ENCODE measurements around the gene GSX2. TPM values are rescaled to one million over a fixed set of nuclear protein-coding genes. Genes with fewer than 3 reads are reported as not detected.
A peak's percentile ranks its signal among the peaks of the same experiment; 100 is the strongest.
"Not testable (repeated sequence)": the region's sequence is repeated elsewhere in the genome, so short reads cannot be mapped to it uniquely, and the experiment has no call there.

GSX2 gene
- total RNA-seq, 1 donor from 2014 or later: not detected

GRCh38 chr4:54099287-54099747 is 646 bp upstream of the GSX2 start:
- no peak for ATAC-seq
- intact Hi-C loops (cut with DNase I): no loop called here
- DNase-seq (ENCODE audit: missing footprints): no peak

DNA sequence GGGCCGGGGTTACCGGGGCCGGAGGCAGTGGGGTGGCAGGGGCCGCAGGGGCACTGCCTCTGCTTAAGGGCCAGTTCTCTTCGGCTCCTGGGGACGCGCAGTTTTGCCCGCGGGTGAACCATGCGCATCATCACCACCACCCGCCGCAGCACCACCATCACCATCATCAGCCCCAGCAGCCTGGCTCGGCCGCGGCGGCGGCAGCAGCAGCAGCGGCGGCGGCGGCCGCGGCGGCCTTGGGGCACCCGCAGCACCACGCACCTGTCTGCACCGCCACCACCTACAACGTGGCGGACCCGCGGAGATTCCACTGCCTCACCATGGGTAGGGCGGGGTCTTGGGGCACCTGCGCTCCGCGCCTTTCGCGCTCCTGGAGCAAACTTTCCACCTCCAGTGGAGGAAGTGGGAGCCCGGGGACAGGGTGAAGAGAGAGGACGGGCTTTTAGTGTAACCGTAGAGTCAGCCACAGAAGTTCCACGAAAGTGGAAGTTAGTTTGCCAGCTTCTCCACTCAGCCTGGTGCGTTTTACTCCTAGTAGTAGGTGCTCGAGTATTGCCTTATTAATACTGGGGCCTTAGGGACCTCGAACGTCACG is 729 bp downstream of the GSX2 start:
- intact Hi-C loops (cut with DNase I): no loop called here
- DNase-seq (ENCODE audit: missing footprints) (no peak), ATAC-seq (no peak)

GRCh38 chr4:54101190-54102041 is 1.5 kb downstream of the GSX2 start:
- intact Hi-C loops (cut with DNase I): no loop called here
- DNase-seq (ENCODE audit: missing footprints) (no peak), ATAC-seq (no peak)

- DNase-seq (ENCODE audit: missing footprints): no peak
- ATAC-seq: no peak
- intact Hi-C loops (cut with DNase I): no loop called here
These were observed 2.7 kb downstream of the GSX2 start for GRCh38 chr4:54102531-54103106.

DNA sequence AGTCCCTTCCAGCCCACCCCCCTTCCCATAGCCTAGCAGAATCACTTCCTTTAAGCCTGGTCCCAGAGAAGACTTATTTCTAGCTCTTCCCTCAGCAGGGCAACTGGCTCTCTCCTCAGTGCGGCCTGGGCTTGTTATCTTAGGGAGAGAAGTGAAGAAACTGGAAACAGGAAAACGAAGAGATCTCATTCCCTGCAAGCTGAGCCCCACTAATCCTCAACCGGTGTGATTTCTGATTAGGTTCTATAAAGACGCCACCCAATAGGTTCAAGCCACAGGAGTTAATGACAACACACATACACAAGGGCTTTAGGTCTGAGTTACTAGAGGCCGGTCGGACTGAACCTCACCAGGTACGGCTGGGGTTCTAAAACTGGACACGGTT is 3.2 kb downstream of the GSX2 start:
- DNase-seq (ENCODE audit: missing footprints) (no peak), ATAC-seq (no peak)
- intact Hi-C loops (cut with DNase I): no loop called here

DNA sequence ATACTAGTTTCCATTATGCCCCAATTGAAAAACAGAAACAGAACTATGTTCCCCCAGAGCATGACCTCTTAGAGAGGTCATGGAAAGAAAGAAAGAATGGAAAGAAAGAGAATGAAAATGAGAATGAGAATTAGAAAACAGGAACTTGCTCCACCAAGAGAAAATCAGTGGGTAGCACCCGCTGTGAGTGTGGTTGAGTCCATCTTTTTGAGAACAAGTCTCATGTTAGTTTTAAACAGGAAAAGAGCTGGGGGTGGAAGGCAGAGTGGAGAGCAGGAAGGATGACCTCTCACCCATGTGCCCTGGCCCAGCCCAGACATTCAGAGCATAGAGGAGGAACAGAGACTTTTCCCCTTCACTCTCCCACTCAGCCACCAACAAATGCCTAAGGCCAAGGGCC is 4.9 kb downstream of the GSX2 start:
- ATAC-seq: no peak
- intact Hi-C loops (cut with DNase I): no loop called here

DNA sequence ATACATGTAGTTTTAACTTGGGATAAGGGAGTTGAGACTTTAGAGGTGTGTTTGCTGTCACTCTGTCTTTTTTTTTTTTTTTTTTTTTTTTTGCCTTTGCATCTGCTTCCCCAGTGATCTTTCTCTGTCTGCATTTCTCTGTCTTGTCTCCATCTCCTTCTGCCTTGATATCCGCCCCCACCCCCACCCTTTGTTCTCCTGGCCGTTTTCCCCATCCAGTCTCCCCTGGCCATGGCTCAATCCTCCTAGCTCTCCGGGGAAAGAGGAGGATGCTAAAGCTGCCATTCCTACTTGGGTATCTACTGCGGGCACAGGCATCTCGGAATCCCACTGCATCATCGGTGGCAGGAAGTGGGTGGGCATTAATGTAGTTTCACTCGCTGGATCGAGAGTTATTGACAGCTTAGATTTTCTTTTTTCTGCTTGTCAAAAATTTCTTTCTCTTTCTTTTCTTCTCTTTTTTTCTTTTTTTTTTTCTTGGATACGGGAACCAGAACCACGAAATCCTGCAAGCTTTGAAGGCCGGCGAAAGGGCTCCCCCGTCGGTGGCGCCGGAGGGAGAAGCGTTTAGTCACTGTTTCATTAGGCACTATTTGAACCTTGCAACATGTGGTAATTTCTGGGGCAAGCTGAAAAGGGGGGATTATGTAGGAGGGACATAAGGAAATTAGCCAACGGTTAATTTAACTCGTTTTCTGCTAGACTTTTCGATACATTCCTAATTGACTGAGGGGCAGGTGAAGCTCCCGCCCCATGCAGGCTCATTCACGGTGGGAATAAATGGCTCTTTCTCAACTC is 8.2 kb downstream of the GSX2 start:
- intact Hi-C loops (cut with DNase I): no loop called here
- ATAC-seq: no peak
- DNase-seq (ENCODE audit: missing footprints): no peak

More for the DNA sequence above, 4.9 kb downstream of the GSX2 start:
- DNase-seq (ENCODE audit: missing footprints): no peak

DNA sequence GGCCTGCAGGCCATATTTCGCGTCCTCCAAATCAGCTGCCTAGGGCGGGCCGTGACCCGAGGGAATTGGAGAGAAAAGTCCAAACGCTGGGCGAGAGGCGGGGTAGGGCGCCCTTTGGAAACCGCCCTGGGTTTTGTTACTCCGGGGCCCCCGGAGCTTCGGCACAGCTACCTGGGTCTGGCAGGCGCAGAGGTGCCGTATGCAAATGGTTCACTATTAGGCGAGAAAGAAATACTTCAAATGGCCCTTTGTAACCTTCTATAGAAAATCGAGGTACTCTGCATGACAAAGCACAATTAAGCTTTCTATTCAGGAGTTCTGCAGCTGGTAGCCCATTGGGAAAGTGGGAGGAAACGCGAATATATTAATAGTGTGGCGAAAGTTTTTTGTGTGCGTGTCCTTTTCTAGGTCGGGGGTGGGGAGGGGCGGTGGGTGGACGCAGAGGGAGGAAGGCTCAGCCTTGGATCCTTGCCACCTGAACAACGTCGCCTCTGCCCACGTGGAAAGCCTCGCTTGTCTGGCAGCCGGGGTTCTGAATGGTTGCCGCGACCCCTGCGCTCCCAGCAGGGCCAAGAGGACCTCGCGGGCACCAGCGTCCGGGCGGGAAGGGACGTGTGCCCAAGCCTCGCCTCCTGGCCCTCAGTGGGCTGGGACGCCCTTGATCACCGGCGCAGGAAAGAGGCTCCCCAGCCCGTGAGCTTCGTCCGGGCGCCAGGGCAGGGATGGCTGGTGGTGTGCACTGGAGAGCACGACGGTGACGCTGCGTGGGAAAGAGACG is 9.5 kb downstream of the GSX2 start:
- intact Hi-C loops (cut with DNase I): no loop called here
- ATAC-seq (no peak), DNase-seq (ENCODE audit: missing footprints) (no peak)

- intact Hi-C loops (cut with DNase I): no loop called here
- no peak for DNase-seq (ENCODE audit: missing footprints)
- ATAC-seq: no peak
These were observed 10.1 kb downstream of the GSX2 start for GRCh38 chr4:54110019-54110416.

DNA sequence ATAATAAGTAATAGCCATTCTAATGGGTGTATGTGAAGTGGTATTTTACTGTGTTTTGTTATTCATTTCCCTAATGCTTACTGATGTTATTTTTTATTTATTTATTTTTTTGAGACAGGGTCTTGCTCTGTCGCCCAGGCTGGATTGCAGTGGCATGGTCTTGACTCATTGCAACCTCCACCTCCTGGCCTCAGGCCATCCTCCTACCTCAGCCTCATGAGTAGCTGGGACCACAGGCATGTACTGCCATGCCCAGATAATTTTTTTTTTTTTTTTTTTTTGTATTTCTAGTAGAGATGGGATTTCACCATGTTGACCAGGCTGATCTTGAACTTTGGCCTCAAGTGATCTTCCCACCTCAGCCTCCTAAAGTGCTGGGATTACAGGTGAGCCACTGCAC is 13.2 kb downstream of the GSX2 start:
- intact Hi-C loops (cut with DNase I); DNase-seq (ENCODE audit: missing footprints); ATAC-seq: not testable (repeated sequence)

DNA sequence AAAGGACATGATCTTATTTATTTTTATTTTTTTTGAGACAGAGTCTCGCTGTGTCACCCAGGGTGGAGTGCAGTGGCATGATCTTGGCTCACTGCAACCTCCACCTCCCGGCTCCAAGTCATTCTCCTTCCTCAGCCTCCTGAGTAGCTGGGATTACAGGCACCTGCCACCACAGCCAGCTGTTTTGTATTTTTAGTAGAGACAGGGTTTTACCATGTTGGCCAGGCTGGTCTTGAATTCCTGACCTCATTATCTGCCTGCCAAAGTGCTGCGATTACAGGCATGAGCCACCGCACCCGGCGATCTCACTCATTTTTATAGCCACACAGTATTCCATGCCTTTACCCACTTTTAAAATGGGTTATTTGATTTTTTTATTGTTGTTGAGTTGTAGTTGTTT is 16.3 kb downstream of the GSX2 start:
- intact Hi-C loops (cut with DNase I); ATAC-seq: not testable (repeated sequence)

DNA sequence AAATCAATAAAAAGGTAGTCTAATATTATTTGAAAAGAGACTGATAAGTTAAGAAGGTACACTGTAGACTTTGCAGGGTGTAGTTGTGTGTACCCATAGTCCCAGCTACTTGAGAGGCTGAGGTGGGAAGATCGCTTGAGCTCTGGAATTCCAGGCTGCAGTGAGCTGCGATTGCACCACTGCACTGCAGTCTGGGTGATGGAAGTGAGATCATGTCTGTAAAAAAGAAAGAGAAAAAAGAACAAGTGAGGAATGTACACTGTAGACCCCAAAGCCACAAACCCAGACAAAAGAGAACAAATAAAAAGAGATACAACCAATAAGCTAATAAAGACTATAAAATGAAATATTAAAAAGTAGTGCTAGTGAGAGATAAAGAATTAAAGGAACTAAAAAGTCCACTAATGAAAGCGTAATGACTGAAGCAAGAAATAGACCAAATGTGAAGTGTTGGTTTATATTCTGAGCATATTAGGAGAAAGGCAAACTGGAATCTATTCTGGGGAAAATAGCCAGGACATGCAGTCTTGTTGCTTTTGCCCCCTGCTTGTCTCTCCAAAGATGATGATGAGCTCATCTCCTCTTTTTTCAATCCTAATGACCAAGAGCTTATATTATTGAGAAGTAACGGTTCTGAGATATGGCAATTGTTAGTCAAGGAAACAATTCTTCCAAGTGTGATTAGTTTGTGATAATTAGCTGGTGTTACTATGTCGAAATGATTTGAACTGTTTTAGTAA is 19.1 kb downstream of the GSX2 start:
- DNase-seq (ENCODE audit: missing footprints): no peak
- intact Hi-C loops (cut with DNase I): no loop called here
- no peak for ATAC-seq

More for the DNA sequence above, 16.3 kb downstream of the GSX2 start:
- DNase-seq (ENCODE audit: missing footprints): not testable (repeated sequence)

GRCh38 chr4:54120518-54120917 is 20.6 kb downstream of the GSX2 start:
- ATAC-seq (no peak), DNase-seq (ENCODE audit: missing footprints) (no peak)
- intact Hi-C loops (cut with DNase I): no loop called here

- DNase-seq (ENCODE audit: missing footprints) (no peak), ATAC-seq (no peak)
- intact Hi-C loops (cut with DNase I): no loop called here
These were observed 27.7 kb downstream of the GSX2 start for GRCh38 chr4:54127660-54128059.

DNA sequence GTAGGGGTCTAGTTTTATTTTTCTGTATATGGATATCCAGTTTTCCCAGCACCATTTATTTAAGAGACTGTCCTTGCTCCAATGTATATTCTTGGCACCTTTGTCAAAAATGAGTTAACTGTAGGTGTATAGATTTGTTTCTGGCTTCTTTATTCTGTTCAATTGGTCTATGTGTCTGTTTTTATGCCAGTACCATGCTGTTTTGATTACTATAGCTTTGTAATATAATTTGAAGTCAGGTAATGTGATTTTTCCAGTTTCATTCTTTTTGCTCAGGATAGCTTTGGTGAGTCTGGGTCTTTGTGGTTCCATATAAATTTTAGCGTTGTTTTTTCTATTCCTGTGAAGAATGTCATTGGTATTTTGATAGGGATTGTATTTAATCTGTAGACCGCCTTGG is 28.7 kb downstream of the GSX2 start:
- DNase-seq (ENCODE audit: missing footprints); ATAC-seq; intact Hi-C loops (cut with DNase I): not testable (repeated sequence)

DNA sequence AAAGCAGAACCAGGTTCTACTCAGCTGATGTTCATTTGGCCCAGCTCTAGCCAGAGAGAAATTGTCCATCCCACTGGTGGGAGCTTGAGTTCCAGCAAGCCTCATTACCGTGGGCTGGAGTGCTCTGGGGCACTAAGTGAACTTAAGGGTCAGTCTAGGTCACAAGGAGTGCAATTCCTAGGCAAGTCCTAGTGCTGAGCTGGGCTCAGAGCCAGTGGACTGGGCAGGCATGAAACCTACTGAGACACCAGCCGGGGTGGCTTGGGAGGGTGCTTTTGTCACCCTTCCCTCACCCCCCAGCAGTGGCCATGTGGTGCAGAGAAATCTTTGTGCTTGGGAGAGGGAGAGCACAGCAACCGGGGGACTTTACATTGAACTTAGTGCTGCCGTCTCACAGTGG is 39.4 kb downstream of the GSX2 start:
- ATAC-seq (peak; percentile 59), DNase-seq (ENCODE audit: missing footprints) (no peak)
- intact Hi-C loops (cut with DNase I): loop anchor here (10.0 kb wide), 1 partner anchor 45 kb away; no protein-coding TSS in a partner anchor

- intact Hi-C loops (cut with DNase I): no loop called here
- no peak for DNase-seq (ENCODE audit: missing footprints)
- no peak for ATAC-seq
These were observed 40.3 kb downstream of the GSX2 start for GRCh38 chr4:54140287-54140686.

DNA sequence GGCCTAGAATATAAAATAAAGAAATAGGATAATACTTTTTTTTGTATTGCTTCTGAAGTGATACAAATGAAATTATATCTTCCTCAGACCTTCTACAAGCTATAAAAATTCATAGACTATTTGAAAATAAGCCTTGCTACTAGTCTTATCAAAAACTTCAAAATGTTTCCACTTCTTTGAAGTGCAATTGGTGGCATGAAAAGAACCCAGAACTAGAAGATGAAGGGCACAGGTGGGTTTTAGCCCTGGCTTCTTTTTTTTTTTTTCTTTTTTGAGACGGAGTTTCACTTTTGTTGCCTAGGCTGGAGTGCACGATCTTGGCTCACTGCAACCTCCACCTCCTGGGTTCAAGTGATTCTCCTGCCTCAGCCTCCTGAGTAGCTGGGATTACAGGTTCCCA is 44.2 kb downstream of the GSX2 start:
- ATAC-seq (no peak), DNase-seq (ENCODE audit: missing footprints) (no peak)
- intact Hi-C loops (cut with DNase I): no loop called here
